ENCODE data around the gene CDCA4.
A peak's percentile ranks its signal among the peaks of the same experiment; 100 is the strongest.

The CDCA4 gene

GRCh38 chr14:104979758-104980610 is 40.9 kb downstream of the CDCA4 start:
- no peak overlapping the region for H3K4me3 ChIP-seq (ENCODE audit: low read depth, low read length)
- no peak for DNase-seq (ENCODE audit: low read depth)

GRCh38 chr14:104978746-104979691 is 41.9 kb downstream of the CDCA4 start:
- no peak for DNase-seq (ENCODE audit: low read depth)
- H3K4me3 ChIP-seq (ENCODE audit: low read depth, low read length) = peak overlapping the region; percentile 52

GRCh38 chr14:104977681-104978653 is 42.9 kb downstream of the CDCA4 start, which contains the start of gene AHNAK2:
TSS of gene AHNAK2 (minus strand) at chr14:104978374. CDS start at chr14:104978237, 137 bp downstream.
- H3K4me3 ChIP-seq (ENCODE audit: low read depth, low read length) = peak within 1 kb of the TSS; percentile 52
- peak; percentile 36 for DNase-seq (ENCODE audit: low read depth)

- DNase-seq (ENCODE audit: low read depth) = no peak
- H3K4me3 ChIP-seq (ENCODE audit: low read depth, low read length) = peak overlapping the region; percentile 51
Measured at GRCh38 chr14:104977008-104977680, 43.7 kb downstream of the CDCA4 start.

- no peak for DNase-seq (ENCODE audit: low read depth)
- peak overlapping the region; percentile 51 for H3K4me3 ChIP-seq (ENCODE audit: low read depth, low read length)
Measured at GRCh38 chr14:104976198-104977007, 44.5 kb downstream of the CDCA4 start.

- H3K4me3 ChIP-seq (ENCODE audit: low read depth, low read length) = no peak overlapping the region
- DNase-seq (ENCODE audit: low read depth) = no peak
Measured at GRCh38 chr14:104975481-104976197, 45.2 kb downstream of the CDCA4 start.

- no peak overlapping the region for H3K4me3 ChIP-seq (ENCODE audit: low read depth, low read length)
Measured at GRCh38 chr14:104974665-104975390, 46.1 kb downstream of the CDCA4 start.

GRCh38 chr14:104974146-104974541 is 46.7 kb downstream of the CDCA4 start:
- no peak overlapping the region for H3K4me3 ChIP-seq (ENCODE audit: low read depth, low read length)
- DNase-seq (ENCODE audit: low read depth) = no peak

More at GRCh38 chr14:104974665-104975390, 46.1 kb downstream of the CDCA4 start:
- DNase-seq (ENCODE audit: low read depth) = no peak

- peak; percentile 79 for DNase-seq (ENCODE audit: low read depth)
- H3K4me3 ChIP-seq (ENCODE audit: low read depth, low read length) = no peak overlapping the region
Measured at GRCh38 chr14:104973385-104974145, 47.3 kb downstream of the CDCA4 start.

GRCh38 chr14:104973135-104973384 is 47.8 kb downstream of the CDCA4 start:
- DNase-seq (ENCODE audit: low read depth) = no peak
- H3K4me3 ChIP-seq (ENCODE audit: low read depth, low read length) = no peak overlapping the region

- no peak overlapping the region for H3K4me3 ChIP-seq (ENCODE audit: low read depth, low read length)
Measured at GRCh38 chr14:104972301-104973134, 48.4 kb downstream of the CDCA4 start.

GRCh38 chr14:104971447-104972240 is 49.2 kb downstream of the CDCA4 start:
- DNase-seq (ENCODE audit: low read depth) = no peak
- no peak overlapping the region for H3K4me3 ChIP-seq (ENCODE audit: low read depth, low read length)

More at GRCh38 chr14:104972301-104973134, 48.4 kb downstream of the CDCA4 start:
- DNase-seq (ENCODE audit: low read depth) = no peak

- H3K4me3 ChIP-seq (ENCODE audit: low read depth, low read length) = peak overlapping the region; percentile 47
Measured at GRCh38 chr14:104970231-104971068, 50.4 kb downstream of the CDCA4 start.

More at GRCh38 chr14:104970231-104971068, 50.4 kb downstream of the CDCA4 start:
- peak; percentile 64 for DNase-seq (ENCODE audit: low read depth)
